A673 (cell line): ENCODE results near the gene OXGR1. TPM values are rescaled to one million over a fixed set of nuclear protein-coding genes. Genes with fewer than 3 reads are reported as not detected.

ENCODE experiments used
- BruUV-seq: library from RNA; stranded (reverse); fragments of 400-500 nt; replicated peaks from 2 replicates; lab custom pipeline; 2021; lab: Mats Ljungman, UMichigan
- CTCF ChIA-PET: fragments of 300-600 bp; sonication (Branson Sonifier 250); formaldehyde crosslinking; loops from one replicate; lab custom pipeline; 2022; ENCODE audit warnings: antibody characterized with exemption; lab: Charles Lee
- POLR2A ChIA-PET: fragments of 300-600 bp; sonication (Branson Sonifier 250); formaldehyde crosslinking; loops from one replicate; lab custom pipeline; 2022; ENCODE audit warnings: antibody characterized with exemption; ENCODE audit not compliant: low non-redundant PET; lab: Charles Lee
- DNase-seq: peaks from one replicate; pipeline ENCODE4 v3.0.0-alpha.2; 2015; ENCODE audit warnings: low spot score
- H3K27ac ChIP-seq: fragments of 200-600 bp; sonication (generic); 2 replicates; pipeline ENCODE4 v1.5.1; 2016; ENCODE audit warnings: mixed run types, low read depth, mild to moderate bottlenecking, mixed read lengths, antibody characterized with exemption, low read length; ENCODE audit not compliant: poor library complexity, severe bottlenecking
- H3K27me3 ChIP-seq: fragments of 200-600 bp; sonication (generic); replicated peaks from 2 replicates; pipeline ENCODE4 v1.6.1; 2017; ENCODE audit warnings: mixed run types, low read depth, mild to moderate bottlenecking, mixed read lengths, antibody characterized with exemption, low read length; ENCODE audit not compliant: insufficient read depth, poor library complexity
- H3K36me3 ChIP-seq: fragments of 200-600 bp; sonication (generic); 2 replicates; pipeline ENCODE4 v1.6.1; 2016; ENCODE audit warnings: mixed run types, mild to moderate bottlenecking, mixed read lengths, antibody characterized with exemption, low read length; ENCODE audit not compliant: insufficient read depth, poor library complexity, severe bottlenecking
- H3K4me1 ChIP-seq: fragments of 200-600 bp; sonication (generic); 2 replicates; pipeline ENCODE4 v1.6.1; 2017; ENCODE audit warnings: mixed run types, mild to moderate bottlenecking, mixed read lengths, antibody characterized with exemption, low read length; ENCODE audit not compliant: insufficient read depth, poor library complexity, severe bottlenecking
- H3K4me3 ChIP-seq: fragments of 200-600 bp; sonication (generic); 2 replicates; pipeline ENCODE4 v1.5.1; 2016; ENCODE audit warnings: low read depth, mixed run types, mild to moderate bottlenecking, mixed read lengths, low read length; ENCODE audit not compliant: poor library complexity, severe bottlenecking
- H3K9me3 ChIP-seq: fragments of 200-600 bp; sonication (generic); 2 replicates; pipeline ENCODE4 v1.6.1; 2016; ENCODE audit warnings: mixed run types, low read depth, mild to moderate bottlenecking, mixed read lengths, antibody characterized with exemption, low read length; ENCODE audit not compliant: poor library complexity, severe bottlenecking
- CTCF ChIP-seq: fragments of 300-800, 200-600 bp; sonication (generic); conservative IDR thresholded peaks from 2 replicates; pipeline ENCODE4 v1.5.1; 2017; ENCODE audit warnings: low read depth, mild to moderate bottlenecking, antibody characterized with exemption, low read length, moderate library complexity, mixed read lengths
- EZH2 ChIP-seq: fragments of 200-600 bp; sonication (generic); IDR thresholded peaks from 2 replicates; pipeline ENCODE4 v1.6.1; 2017; ENCODE audit warnings: borderline replicate concordance, low read depth, mild to moderate bottlenecking, mixed read lengths, antibody characterized with exemption, low read length; ENCODE audit not compliant: poor library complexity, severe bottlenecking
- intact Hi-C: fragments of 100-400 bp; cut with micrococcal nuclease; formaldehyde crosslinking; loops from one replicate; pipeline ENCODE4 v1.10.0; 2022; ENCODE audit not compliant: unreplicated experiment
- total RNA-seq: library from RNA; stranded (reverse); gene quantifications from 2 replicates; pipeline ENCODE4 v1.2.3, GENCODE V29; 2021

Gene OXGR1
- total RNA-seq, 1 experiment from 2014 or later: not detected

- DNase-seq: no peak
- no TSS peak for BruUV-seq
- H3K27me3 ChIP-seq: peaks cover 50% of the 10 kb centered on the region
- no peaks in the 10 kb centered on the region for H3K4me1 ChIP-seq
- TF ChIP-seq EZH2 (no peak), CTCF (no peak)
- H3K36me3 ChIP-seq: no peaks in the 10 kb centered on the region
- POLR2A ChIA-PET: no interaction called here
- CTCF ChIA-PET: no interaction called here
- H3K9me3 ChIP-seq: no peaks in the 10 kb centered on the region
- H3K4me3 ChIP-seq: no peak overlapping the region
- intact Hi-C loops: no loop called here
- no peak overlapping the region for H3K27ac ChIP-seq
Observed at GRCh38 chr13:97020194-97020593, 25.9 kb upstream of the OXGR1 start.

GRCh38 chr13:97019236-97019635, 25.0 kb upstream of the OXGR1 start:
- Histone ChIP-seq H3K4me3 (no peak overlapping the region), H3K36me3 (no peaks in the 10 kb centered on the region), H3K4me1 (no peaks in the 10 kb centered on the region), H3K27ac (no peak overlapping the region), H3K9me3 (no peaks in the 10 kb centered on the region), H3K27me3 (peaks cover 53% of the 10 kb centered on the region)
- no peak for DNase-seq
- intact Hi-C loops: loop anchor here (2.0 to 5.0 kb wide), 2 partner anchors 340 to 783 kb away; no protein-coding TSS in a partner anchor
- no TSS peak for BruUV-seq
- TF ChIP-seq EZH2 (no peak), CTCF (no peak)
- POLR2A ChIA-PET: no interaction called here
- CTCF ChIA-PET: interaction anchor here (1.5 kb wide), 1 partner anchor 340 kb away, joined by 10 read pairs; no protein-coding TSS in a partner anchor

GRCh38 chr13:97018029-97018819, 23.9 kb upstream of the OXGR1 start:
- H3K4me1 ChIP-seq: no peaks in the 10 kb centered on the region
- ChIA-PET POLR2A (no interaction called here), CTCF (interaction anchor here (1.0 to 1.5 kb wide), 2 partner anchors 11 to 341 kb away, joined by 4 to 10 read pairs; no protein-coding TSS in a partner anchor)
- peaks cover 56% of the 10 kb centered on the region for H3K27me3 ChIP-seq
- no peaks in the 10 kb centered on the region for H3K9me3 ChIP-seq
- peak; percentile 63 for DNase-seq
- intact Hi-C loops: loop anchor here (2.0 to 5.0 kb wide), 2 partner anchors 341 to 784 kb away; no protein-coding TSS in a partner anchor
- no peak overlapping the region for H3K4me3 ChIP-seq
- peak; percentile 86 for TF ChIP-seq CTCF
- no peak for TF ChIP-seq EZH2
- no peak overlapping the region for H3K27ac ChIP-seq
- H3K36me3 ChIP-seq: no peaks in the 10 kb centered on the region
- no TSS peak for BruUV-seq
